HG03280 (cell line): ENCODE measurements around the gene ZNF516.

ENCODE experiments used
- ATAC-seq: cut with Tn5 transposase; IDR thresholded peaks from one replicate; pipeline ENCODE4 v1.9.1; 2021; ENCODE audit warnings: mild to moderate bottlenecking, moderate library complexity; ENCODE audit not compliant: unreplicated experiment

Gene ZNF516

GRCh38 chr18:76314496-76314895 lies 180.5 kb downstream of the ZNF516 start:
- ATAC-seq: no peak

- ATAC-seq: no peak
Measured at GRCh38 chr18:76314015-76314414, 181.0 kb downstream of the ZNF516 start.
